Body of pancreas (tissue), 4 donors: ENCODE measurements around the gene ELF5. TPM values are rescaled to one million over a fixed set of nuclear protein-coding genes. Genes with fewer than 3 reads are reported as not detected.

Experiments used
- ATAC-seq: fragments of 150-250 bp; one replicate; pipeline ENCODE4 v1.9.1; 2016
- DNase-seq, 4 donors: peaks; one replicate each; pipeline ENCODE4 v3.0.0-alpha.2; 2019
- H3K27ac ChIP-seq, 4 donors: fragments of 200-600 bp; sonication (generic); 1 replicate in 3 of 4; 2 replicates in 1 of 4; pipeline versions ENCODE4 v1.5.1 to v1.6.1; 2016 to 2019; ENCODE audit warnings: mild to moderate bottlenecking in 1 of 4, mixed read lengths in 1 of 4, moderate library complexity in 1 of 4
- H3K27me3 ChIP-seq, 2 donors: fragments of 200-600 bp; sonication (generic); one replicate each; pipeline ENCODE4 v1.6.0; 2016; ENCODE audit warnings: mild to moderate bottlenecking in 1 of 2
- H3K36me3 ChIP-seq, 2 donors: fragments of 200-600 bp; sonication (generic); replicated peaks in 1 of 2; 2 replicates each; pipeline ENCODE4 v1.5.1; 2016; ENCODE audit warnings: low read depth in 2 of 2; ENCODE audit not compliant: insufficient read depth in 1 of 2
- H3K4me1 ChIP-seq: fragments of 200-600 bp; sonication (generic); one replicate; pipeline ENCODE4 v1.6.0; 2016
- H3K4me3 ChIP-seq, 2 donors: fragments of 200-600 bp; sonication (generic); 1 replicate in 1 of 2; 2 replicates in 1 of 2; pipeline ENCODE4 v1.5.1; 2016 to 2019
- H3K9me3 ChIP-seq, 3 donors: fragments of 200-600 bp; sonication (generic); 1 replicate in 2 of 3; 2 replicates in 1 of 3; pipeline ENCODE4 v1.5.1; 2016
- CTCF ChIP-seq, 7 experiments: fragments of 450-650 bp in 4 of 7; fragments of 200-600 bp in 3 of 7; sonication (generic) in 3 of 7; IDR thresholded peaks; one replicate each; pipeline ENCODE4 v1.5.1; 2016 to 2019; ENCODE audit warnings: antibody characterized with exemption in 7 of 7
- POLR2A ChIP-seq, 3 donors: fragments of 450-650 bp; IDR thresholded peaks; one replicate each; pipeline ENCODE4 v1.6.1; 2016; ENCODE audit warnings: antibody characterized with exemption in 3 of 3, mild to moderate bottlenecking in 2 of 3
- WGBS, 2 donors: methylation state at CpG; one replicate each; pipeline ENCODE4 v1.1.5; 2017; 5-methylcytosine and 5-hydroxymethylcytosine counted together
- intact Hi-C: fragments of 100-400 bp; cut with DNase I; formaldehyde crosslinking; loops from one replicate; pipeline ENCODE4 v1.15.1; 2023
- total RNA-seq, 2 donors: library from RNA; depleted of rRNA; stranded (reverse); fragments of >200 nt; gene quantifications; one replicate each; pipeline ENCODE4 v1.1.0, GENCODE V29; 2016

The ELF5 gene
- total RNA-seq, 2 donors from 2014 or later = not detected

- Histone ChIP-seq H3K4me3 (peak within 1 kb of the TSS; percentile 90 to 92), H3K4me1 (peaks cover 45% of the 10 kb centered on the region), H3K9me3 (no peaks in the 10 kb centered on the region), H3K36me3 (no peaks in the 10 kb centered on the region), H3K27ac (peak within 1 kb of the TSS; percentile 97), H3K27me3 (no peaks in the 10 kb centered on the region)
- TF ChIP-seq CTCF (IDR thresholded peaks at IDR 0.05) = no peak
- TF ChIP-seq POLR2A (IDR thresholded peaks at IDR 0.05) = peak; percentile 90 to 97 (median 94)
- intact Hi-C loops = no loop called here
- ATAC-seq = peak; percentile 98
- WGBS, 2 donors = 1% methylated on average over 19 to 62 of the region's 62 CpGs
- peak; percentile 98 for DNase-seq
These were observed 74.8 kb downstream of the ELF5 start, which contains the start of gene CAT for GRCh38 chr11:34438529-34439507. Gene CAT, plus strand, starts transcription at chr11:34438934. Its CDS starts 80 bp downstream, at chr11:34439014.

GRCh38 chr11:34437224-34438125 is 76.1 kb downstream of the ELF5 start:
- DNase-seq (no peak), ATAC-seq (no peak)
- TF ChIP-seq POLR2A (IDR thresholded peaks at IDR 0.05) (no peak), CTCF (IDR thresholded peaks at IDR 0.05) (no peak)
- Histone ChIP-seq H3K9me3 (no peaks in the 10 kb centered on the region), H3K4me1 (peaks cover 34% of the 10 kb centered on the region), H3K27ac (no peak overlapping the region), H3K4me3 (no peak overlapping the region), H3K36me3 (no peaks in the 10 kb centered on the region), H3K27me3 (no peaks in the 10 kb centered on the region)
- intact Hi-C loops = no loop called here
- 73 to 76% methylated on average over 2 of the region's 2 CpGs for WGBS, 2 donors

- ATAC-seq = no peak
These were observed 79.7 kb downstream of the ELF5 start for GRCh38 chr11:34433899-34434298.

DNA sequence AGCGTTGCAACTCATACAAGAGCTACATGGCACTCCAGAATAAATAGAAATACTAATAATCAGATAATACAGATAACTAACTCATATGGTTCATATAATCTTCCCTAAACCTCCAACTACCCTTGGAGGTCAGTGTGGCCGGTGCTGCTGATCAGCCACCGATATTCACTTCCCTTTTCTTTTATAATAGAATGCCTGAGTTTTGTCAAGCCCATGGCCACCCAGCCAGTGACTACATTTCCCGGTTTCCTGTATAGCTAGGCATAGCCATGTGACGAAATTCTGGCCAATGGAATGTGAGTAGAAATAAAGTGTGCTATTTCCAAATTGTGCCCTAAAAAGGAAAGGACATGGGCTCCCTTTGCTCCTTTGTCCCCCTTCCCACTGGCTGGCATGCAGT is 80.8 kb downstream of the ELF5 start:
- no peaks in the 10 kb centered on the region for H3K9me3 ChIP-seq
- intact Hi-C loops = no loop called here
- H3K4me3 ChIP-seq = no peak overlapping the region
- no peak overlapping the region for H3K27ac ChIP-seq
- TF ChIP-seq CTCF (IDR thresholded peaks at IDR 0.05) = no peak
- no peak for TF ChIP-seq POLR2A (IDR thresholded peaks at IDR 0.05)
- no peaks in the 10 kb centered on the region for H3K27me3 ChIP-seq
- 81 to 85% methylated on average over 5 of the region's 5 CpGs for WGBS, 2 donors
- no peaks in the 10 kb centered on the region for H3K36me3 ChIP-seq
- no peaks in the 10 kb centered on the region for H3K4me1 ChIP-seq
- ATAC-seq (no peak), DNase-seq (no peak)

More at GRCh38 chr11:34433899-34434298, 79.7 kb downstream of the ELF5 start:
- Histone ChIP-seq H3K27me3 (no peaks in the 10 kb centered on the region), H3K36me3 (no peaks in the 10 kb centered on the region), H3K4me3 (no peak overlapping the region), H3K27ac (peak overlapping the region in 1 of 4 donors; percentile 32), H3K4me1 (peaks cover 6% of the 10 kb centered on the region), H3K9me3 (no peaks in the 10 kb centered on the region)
- WGBS, 2 donors = 51 to 59% methylated on average over 3 of the region's 3 CpGs
- no peak for DNase-seq
- intact Hi-C loops = no loop called here
- TF ChIP-seq POLR2A (IDR thresholded peaks at IDR 0.05) (no peak), CTCF (IDR thresholded peaks at IDR 0.05) (no peak)
